PC-3 (cell line): ENCODE results near the gene AFF3. TPM values are rescaled to one million over a fixed set of nuclear protein-coding genes. Genes with fewer than 3 reads are reported as not detected.

Experiments
- ATAC-seq: fragments of 200-7000 bp; cut with Tn5 transposase; 2 replicates; pipeline ENCODE4 v1.9.1; 2020; ENCODE audit warnings: mild to moderate bottlenecking, moderate library complexity
- BruUV-seq: library from RNA; stranded (reverse); fragments of 400-500 nt; replicated peaks from 2 replicates; lab custom pipeline; 2021; lab: Mats Ljungman, UMichigan
- CTCF ChIA-PET: fragments of 300-600 bp; sonication (Branson Sonifier 250); formaldehyde crosslinking; loops from one replicate; lab custom pipeline; 2022; ENCODE audit warnings: antibody characterized with exemption; lab: Charles Lee
- POLR2A ChIA-PET: fragments of 300-600 bp; sonication (Branson Sonifier 250); formaldehyde crosslinking; loops from one replicate; lab custom pipeline; 2022; ENCODE audit warnings: antibody characterized with exemption; ENCODE audit not compliant: unreplicated experiment; lab: Charles Lee
- DNase-seq: peaks from one replicate; pipeline ENCODE4 v3.0.0-alpha.2; 2015
- H2AFZ ChIP-seq: fragments of 300-600 bp; sonication (generic); 2 replicates; pipeline ENCODE4 v1.6.0; 2016; ENCODE audit warnings: antibody characterized with exemption, low read length
- H3F3A ChIP-seq: fragments of 300-600 bp; sonication (generic); one replicate; pipeline ENCODE4 v1.6.0; 2017; ENCODE audit warnings: antibody characterized with exemption, low read length, control low read depth, mild to moderate bottlenecking; ENCODE audit not compliant: unreplicated experiment
- H3K27ac ChIP-seq: fragments of 300-600 bp; sonication (generic); 2 replicates; pipeline ENCODE4 v1.5.1; 2016; ENCODE audit warnings: mild to moderate bottlenecking, low read length
- H3K27me3 ChIP-seq: fragments of 300-600 bp; sonication (generic); 2 replicates; pipeline ENCODE4 v1.6.1; 2016; ENCODE audit warnings: low read length, mixed read lengths
- H3K36me3 ChIP-seq: fragments of 300-600 bp; sonication (generic); 2 replicates; pipeline ENCODE4 v1.6.1; 2016; ENCODE audit warnings: low read depth, mixed run types, low read length, mixed read lengths
- H3K4me1 ChIP-seq: fragments of 300-600 bp; sonication (generic); 2 replicates; pipeline ENCODE4 v1.5.1; 2016; ENCODE audit warnings: low read length; ENCODE audit not compliant: insufficient read depth
- H3K4me2 ChIP-seq: fragments of 300-600 bp; sonication (generic); 2 replicates; pipeline ENCODE4 v1.6.0; 2016; ENCODE audit warnings: low read length
- H3K4me3 ChIP-seq: fragments of 300-600 bp; sonication (generic); 2 replicates; pipeline ENCODE4 v1.5.1; 2016; ENCODE audit warnings: mild to moderate bottlenecking, low read length, mixed read lengths
- H3K79me2 ChIP-seq: fragments of 300-600 bp; sonication (generic); 2 replicates; pipeline ENCODE4 v1.6.1; 2017; ENCODE audit warnings: low read length, mixed read lengths
- H3K9ac ChIP-seq: fragments of 300-600 bp; sonication (generic); 2 replicates; pipeline ENCODE4 v1.6.0; 2016; ENCODE audit warnings: mild to moderate bottlenecking, low read length
- H3K9me2 ChIP-seq: fragments of 300-600 bp; sonication (generic); replicated peaks from 2 replicates; pipeline ENCODE4 v1.6.1; 2016; ENCODE audit warnings: mixed run types, low read length, mixed read lengths
- H3K9me3 ChIP-seq: fragments of 300-600 bp; sonication (generic); 2 replicates; pipeline ENCODE4 v1.6.1; 2016; ENCODE audit warnings: low read length, mixed read lengths
- H4K20me1 ChIP-seq: fragments of 300-600 bp; sonication (generic); 2 replicates; pipeline ENCODE4 v1.6.1; 2016; ENCODE audit warnings: low read length, mixed read lengths
- CTCF ChIP-seq: fragments of 300-600 bp; sonication (generic); conservative IDR thresholded peaks from 2 replicates; pipeline ENCODE4 v1.5.1; 2017; ENCODE audit warnings: antibody characterized with exemption, low read depth, mild to moderate bottlenecking, low read length
- EZH2 ChIP-seq: fragments of 300-600 bp; sonication (generic); IDR thresholded peaks from one replicate; pipeline ENCODE4 v1.6.1; 2017; ENCODE audit warnings: antibody characterized with exemption, mild to moderate bottlenecking, low read length; ENCODE audit not compliant: unreplicated experiment
- EZH2phosphoT487 ChIP-seq: fragments of 300-600 bp; sonication (generic); IDR thresholded peaks from 2 replicates; pipeline ENCODE4 v1.6.1; 2018; ENCODE audit warnings: mild to moderate bottlenecking, antibody characterized with exemption, low read length, borderline replicate concordance
- intact Hi-C: fragments of 100-400 bp; cut with micrococcal nuclease; formaldehyde crosslinking; loops from 2 replicates; pipeline ENCODE4 v1.9.0; 2023
- total RNA-seq: library from RNA; depleted of rRNA; stranded (reverse); fragments of >200 nt; gene quantifications from 2 replicates; pipeline ENCODE4 v1.2.3, GENCODE V29; 2014

Gene AFF3
- total RNA-seq, 1 experiment from 2014 or later: 0.04 TPM

- no peak overlapping the region for H3K9ac ChIP-seq
- ChIA-PET CTCF (no interaction called here), POLR2A (no interaction called here)
- no TSS peak for BruUV-seq
- no peak overlapping the region for H3K27ac ChIP-seq
- intact Hi-C loops: no loop called here
- H3K9me3 ChIP-seq: no peaks in the 10 kb centered on the region
- H3K79me2 ChIP-seq: no peaks in the 10 kb centered on the region
- DNase-seq (no peak), ATAC-seq (no peak)
- no peak overlapping the region for H3K4me3 ChIP-seq
- H2AFZ ChIP-seq: no peak overlapping the region
- no peak overlapping the region for H3K4me2 ChIP-seq
- TF ChIP-seq EZH2phosphoT487 (no peak), CTCF (no peak), EZH2 (no peak)
- no peaks in the 10 kb centered on the region for H3K4me1 ChIP-seq
- H3K9me2 ChIP-seq: no peaks in the 10 kb centered on the region
- H4K20me1 ChIP-seq: no peaks in the 10 kb centered on the region
- no peaks in the 10 kb centered on the region for H3K27me3 ChIP-seq
- no peaks in the 10 kb centered on the region for H3F3A ChIP-seq
- no peaks in the 10 kb centered on the region for H3K36me3 ChIP-seq
These were observed 309.5 kb downstream of the AFF3 start for GRCh38 chr2:99832926-99833325.

- H4K20me1 ChIP-seq: no peaks in the 10 kb centered on the region
- no peak for DNase-seq
- no peak overlapping the region for H3K4me3 ChIP-seq
- H3K36me3 ChIP-seq: no peaks in the 10 kb centered on the region
- no peaks in the 10 kb centered on the region for H3F3A ChIP-seq
- H3K4me1 ChIP-seq: no peaks in the 10 kb centered on the region
- H3K9ac ChIP-seq: no peak overlapping the region
- ATAC-seq: no peak
- intact Hi-C loops: no loop called here
- POLR2A ChIA-PET: no interaction called here
- no peak for TF ChIP-seq EZH2
- TF ChIP-seq EZH2phosphoT487: no peak
- TF ChIP-seq CTCF: no peak
- CTCF ChIA-PET: no interaction called here
- no peak overlapping the region for H3K27ac ChIP-seq
- H3K9me3 ChIP-seq: no peaks in the 10 kb centered on the region
- no peaks in the 10 kb centered on the region for H3K79me2 ChIP-seq
- H2AFZ ChIP-seq: no peak overlapping the region
- no peak overlapping the region for H3K4me2 ChIP-seq
- H3K9me2 ChIP-seq: no peaks in the 10 kb centered on the region
- no peaks in the 10 kb centered on the region for H3K27me3 ChIP-seq
- BruUV-seq: no TSS peak
These were observed 310.6 kb downstream of the AFF3 start for GRCh38 chr2:99831772-99832171.

- no peaks in the 10 kb centered on the region for H3K4me1 ChIP-seq
- no peak overlapping the region for H3K4me2 ChIP-seq
- TF ChIP-seq CTCF (no peak), EZH2 (no peak), EZH2phosphoT487 (no peak)
- no TSS peak for BruUV-seq
- H3K27ac ChIP-seq: no peak overlapping the region
- DNase-seq (no peak), ATAC-seq (no peak)
- no peaks in the 10 kb centered on the region for H3K36me3 ChIP-seq
- H3K9me3 ChIP-seq: no peaks in the 10 kb centered on the region
- POLR2A ChIA-PET: no interaction called here
- no peaks in the 10 kb centered on the region for H3K27me3 ChIP-seq
- no peak overlapping the region for H3K4me3 ChIP-seq
- CTCF ChIA-PET: no interaction called here
- H3K9ac ChIP-seq: no peak overlapping the region
- no peaks in the 10 kb centered on the region for H4K20me1 ChIP-seq
- no peak overlapping the region for H2AFZ ChIP-seq
- no peaks in the 10 kb centered on the region for H3F3A ChIP-seq
- no peaks in the 10 kb centered on the region for H3K79me2 ChIP-seq
- intact Hi-C loops: no loop called here
- no peaks in the 10 kb centered on the region for H3K9me2 ChIP-seq
These were observed 314.9 kb downstream of the AFF3 start for GRCh38 chr2:99827296-99827999.
